CD4-positive, CD25-positive, alpha-beta regulatory T cell (primary cell): Measurements from ENCODE around the gene IL36RN. TPM values are rescaled to one million over a fixed set of nuclear protein-coding genes. Genes with fewer than 3 reads are reported as not detected.

Experiments used
- ATAC-seq, 2 donors: fragments of 150-1000 bp; cut with Tn5 transposase; one replicate each; pipeline ENCODE4 v1.10.0; 2021; ENCODE audit warnings: low read depth in 2 of 2, moderate number of reproducible peaks in 2 of 2, moderate library complexity in 1 of 2
- DNase-seq, 3 donors: peaks; one replicate each; pipeline versions ENCODE4 v3.0.0 to v3.0.0-alpha.2; 2012 to 2022; ENCODE audit warnings: mixed read lengths in 1 of 3
- H3K27ac ChIP-seq: one replicate; pipeline ENCODE4 v1.7.0; 2013; ENCODE audit warnings: mild to moderate bottlenecking, low read length; ENCODE audit not compliant: insufficient read depth, poor library complexity, severe bottlenecking
- H3K27me3 ChIP-seq: one replicate; pipeline ENCODE4 v1.7.0; 2013; ENCODE audit warnings: low read length; ENCODE audit not compliant: control insufficient read depth, insufficient read depth
- H3K36me3 ChIP-seq: one replicate; pipeline ENCODE4 v1.7.0; 2013; ENCODE audit warnings: mild to moderate bottlenecking, low read length, moderate library complexity; ENCODE audit not compliant: control insufficient read depth, insufficient read depth
- H3K4me1 ChIP-seq: 2 replicates; pipeline ENCODE4 v1.7.0; 2013; ENCODE audit warnings: mild to moderate bottlenecking, low read length; ENCODE audit not compliant: insufficient read depth, control insufficient read depth, poor library complexity, severe bottlenecking
- H3K4me3 ChIP-seq: one replicate; pipeline ENCODE4 v1.7.0; 2013; ENCODE audit warnings: low read depth, mild to moderate bottlenecking, low read length, moderate library complexity
- H3K9me3 ChIP-seq, 2 experiments: 1 replicate in 1 of 2; 2 replicates in 1 of 2; pipeline ENCODE4 v1.7.0; 2013; ENCODE audit warnings: low read length in 2 of 2, mild to moderate bottlenecking in 1 of 2, moderate library complexity in 1 of 2; ENCODE audit not compliant: control insufficient read depth in 2 of 2
- H3K27ac Mint-ChIP-seq, 3 donors: one replicate each; pipeline ENCODE4 v1.8.0; 2020 to 2022; ENCODE audit warnings: mild to moderate bottlenecking in 3 of 3, mixed read lengths in 3 of 3, moderate library complexity in 2 of 3
- H3K27me3 Mint-ChIP-seq: one replicate; pipeline ENCODE4 v1.8.0; 2022; ENCODE audit warnings: mild to moderate bottlenecking, mixed read lengths
- H3K36me3 Mint-ChIP-seq: one replicate; pipeline ENCODE4 v1.8.0; 2020; ENCODE audit warnings: mixed read lengths
- H3K4me1 Mint-ChIP-seq, 4 donors: one replicate each; pipeline ENCODE4 v1.8.0; 2020 to 2022; ENCODE audit warnings: mixed read lengths in 4 of 4, mild to moderate bottlenecking in 1 of 4
- H3K4me3 Mint-ChIP-seq, 4 donors: one replicate each; pipeline ENCODE4 v1.8.0; 2020 to 2022; ENCODE audit warnings: mild to moderate bottlenecking in 4 of 4, mixed read lengths in 4 of 4, moderate library complexity in 3 of 4
- H3K9me3 Mint-ChIP-seq, 7 donors: one replicate each; pipeline ENCODE4 v1.8.0; 2020 to 2022; ENCODE audit warnings: mixed read lengths in 7 of 7, mild to moderate bottlenecking in 3 of 7, moderate library complexity in 2 of 7
- polyA plus RNA-seq, 4 donors: library from polyadenylated mRNA; unstranded; fragments of 300-500 nt; fragmentation: Illumina TruSeq; gene quantifications; one replicate each; pipeline ENCODE4 v1.2.3, GENCODE V29; 2021
- total RNA-seq: library from RNA; stranded (reverse); gene quantifications from one replicate; pipeline ENCODE4 v1.2.3, GENCODE V29; 2022

IL36RN gene
- total and polyA plus RNA-seq, 5 donors from 2014 or later, result not detected

- peaks cover 2% of the 10 kb centered on the region for H3K27me3 Mint-ChIP-seq
- no peaks in the 10 kb centered on the region for H3K9me3 ChIP-seq
- ATAC-seq, result no peak
- no peaks in the 10 kb centered on the region for H3K27me3 ChIP-seq
- peak overlapping the region in 2 of 3 donors; percentile 51 to 74 for H3K27ac Mint-ChIP-seq
- H3K27ac ChIP-seq, result no peak overlapping the region
- no peak overlapping the region for H3K4me3 Mint-ChIP-seq
- peaks cover 3% of the 10 kb centered on the region for H3K36me3 Mint-ChIP-seq
- peaks cover 0 to 10% (median 2%) of the 10 kb centered on the region in 7 donors for H3K9me3 Mint-ChIP-seq
- H3K4me3 ChIP-seq, result no peak overlapping the region
- no peaks in the 10 kb centered on the region for H3K36me3 ChIP-seq
- H3K4me1 Mint-ChIP-seq, result peaks cover 0 to 4% (median 0%) of the 10 kb centered on the region in 4 donors
- no peaks in the 10 kb centered on the region for H3K4me1 ChIP-seq
- no peak for DNase-seq
These were observed 1.4 kb downstream of the IL36RN start for GRCh38 chr2:113060396-113060795.

DNA sequence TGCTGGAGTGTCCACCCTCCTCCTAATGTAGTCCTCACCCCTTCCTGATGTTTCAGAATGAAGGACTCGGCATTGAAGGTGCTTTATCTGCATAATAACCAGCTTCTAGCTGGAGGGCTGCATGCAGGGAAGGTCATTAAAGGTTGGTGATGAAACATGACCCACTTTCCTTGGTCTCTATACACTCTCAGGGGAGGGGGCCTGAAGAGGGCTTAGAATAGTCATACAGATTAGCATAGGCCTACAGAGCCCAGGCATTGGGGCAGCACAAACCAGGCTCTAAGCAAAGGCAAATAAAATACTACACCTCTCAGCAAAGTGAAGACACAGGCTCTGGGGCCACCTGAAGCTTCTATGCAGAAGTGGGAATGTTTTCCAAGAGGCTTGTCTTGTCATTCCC lies 1.8 kb downstream of the IL36RN start:
- H3K4me3 ChIP-seq, result no peak overlapping the region
- no peak overlapping the region for H3K27ac Mint-ChIP-seq
- H3K4me1 Mint-ChIP-seq, result peaks cover 0 to 4% (median 0%) of the 10 kb centered on the region in 4 donors
- H3K27me3 ChIP-seq, result no peaks in the 10 kb centered on the region
- no peaks in the 10 kb centered on the region for H3K9me3 ChIP-seq
- no peak overlapping the region for H3K27ac ChIP-seq
- no peaks in the 10 kb centered on the region for H3K4me1 ChIP-seq
- no peak overlapping the region for H3K4me3 Mint-ChIP-seq
- peaks cover 3% of the 10 kb centered on the region for H3K36me3 Mint-ChIP-seq
- no peaks in the 10 kb centered on the region for H3K36me3 ChIP-seq
- ATAC-seq, result no peak
- DNase-seq, result no peak
- peaks cover 0 to 6% (median 2%) of the 10 kb centered on the region in 7 donors for H3K9me3 Mint-ChIP-seq
- no peaks in the 10 kb centered on the region for H3K27me3 Mint-ChIP-seq

DNA sequence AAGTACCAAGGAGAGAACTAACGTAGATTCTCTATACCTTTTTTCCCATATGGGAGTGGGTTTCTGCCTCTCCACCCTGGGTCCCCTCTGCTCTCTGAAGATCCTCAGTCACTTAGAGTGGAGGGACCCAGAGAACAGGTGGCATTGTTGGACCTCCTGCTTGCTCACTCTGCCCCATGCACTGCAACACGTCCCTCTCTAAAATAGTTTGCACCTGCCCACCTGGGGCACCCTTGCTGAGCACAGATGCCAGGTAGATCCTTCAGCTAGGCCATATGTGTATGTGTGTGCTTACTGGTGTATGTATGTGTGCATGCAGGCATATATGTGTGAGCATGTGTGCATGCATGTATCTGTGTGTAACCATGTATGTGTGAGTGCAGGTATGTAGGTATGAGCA lies 2.2 kb downstream of the IL36RN start:
- Mint-ChIP-seq H3K27me3 (no peaks in the 10 kb centered on the region), H3K4me1 (peaks cover 0 to 4% (median 0%) of the 10 kb centered on the region in 4 donors), H3K27ac (peak overlapping the region in 1 of 3 donors; percentile 27), H3K36me3 (peaks cover 3% of the 10 kb centered on the region), H3K9me3 (peaks cover 0 to 2% (median 0%) of the 10 kb centered on the region in 7 donors), H3K4me3 (no peak overlapping the region)
- H3K36me3 ChIP-seq, result no peaks in the 10 kb centered on the region
- no peak overlapping the region for H3K27ac ChIP-seq
- H3K27me3 ChIP-seq, result no peaks in the 10 kb centered on the region
- H3K9me3 ChIP-seq, result no peaks in the 10 kb centered on the region
- DNase-seq (no peak), ATAC-seq (no peak)
- no peaks in the 10 kb centered on the region for H3K4me1 ChIP-seq
- H3K4me3 ChIP-seq, result no peak overlapping the region

DNA sequence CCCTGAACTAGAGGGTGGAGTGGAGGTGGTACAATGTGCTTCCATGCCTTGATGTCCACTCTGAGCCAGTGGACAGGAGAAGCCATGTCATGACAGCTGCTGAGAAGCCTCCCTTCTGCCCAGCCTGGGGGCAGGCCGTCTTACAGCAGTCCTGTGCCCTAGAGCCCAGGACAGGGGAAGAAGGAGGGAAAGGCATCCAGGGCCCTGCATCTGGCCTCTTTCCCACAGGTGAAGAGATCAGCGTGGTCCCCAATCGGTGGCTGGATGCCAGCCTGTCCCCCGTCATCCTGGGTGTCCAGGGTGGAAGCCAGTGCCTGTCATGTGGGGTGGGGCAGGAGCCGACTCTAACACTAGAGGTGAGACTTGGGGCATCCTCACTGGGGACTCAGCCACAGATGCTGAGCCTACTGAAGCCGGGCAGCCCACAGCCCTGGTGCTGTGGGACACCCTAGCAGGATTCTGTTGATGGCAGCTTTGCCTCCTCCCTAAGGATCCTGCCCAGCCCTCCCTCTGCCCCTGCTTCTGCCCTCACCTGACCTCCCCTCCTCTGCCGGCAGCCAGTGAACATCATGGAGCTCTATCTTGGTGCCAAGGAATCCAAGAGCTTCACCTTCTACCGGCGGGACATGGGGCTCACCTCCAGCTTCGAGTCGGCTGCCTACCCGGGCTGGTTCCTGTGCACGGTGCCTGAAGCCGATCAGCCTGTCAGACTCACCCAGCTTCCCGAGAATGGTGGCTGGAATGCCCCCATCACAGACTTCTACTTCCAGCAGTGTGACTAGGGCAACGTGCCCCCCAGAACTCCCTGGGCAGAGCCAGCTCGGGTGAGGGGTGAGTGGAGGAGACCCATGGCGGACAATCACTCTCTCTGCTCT lies 3.1 kb downstream of the IL36RN start:
- H3K9me3 Mint-ChIP-seq, result peaks cover 0 to 3% (median 0%) of the 10 kb centered on the region in 7 donors
- no peaks in the 10 kb centered on the region for H3K36me3 ChIP-seq
- peak overlapping the region in 1 of 3 donors; percentile 27 for H3K27ac Mint-ChIP-seq
- H3K4me1 ChIP-seq, result no peaks in the 10 kb centered on the region
- DNase-seq, result no peak
- no peak for ATAC-seq
- H3K27ac ChIP-seq, result no peak overlapping the region
- no peaks in the 10 kb centered on the region for H3K27me3 Mint-ChIP-seq
- H3K4me3 ChIP-seq, result no peak overlapping the region
- H3K27me3 ChIP-seq, result no peaks in the 10 kb centered on the region
- no peak overlapping the region for H3K4me3 Mint-ChIP-seq
- no peaks in the 10 kb centered on the region for H3K9me3 ChIP-seq
- peaks cover 0 to 4% (median 0%) of the 10 kb centered on the region in 4 donors for H3K4me1 Mint-ChIP-seq
- no peaks in the 10 kb centered on the region for H3K36me3 Mint-ChIP-seq

DNA sequence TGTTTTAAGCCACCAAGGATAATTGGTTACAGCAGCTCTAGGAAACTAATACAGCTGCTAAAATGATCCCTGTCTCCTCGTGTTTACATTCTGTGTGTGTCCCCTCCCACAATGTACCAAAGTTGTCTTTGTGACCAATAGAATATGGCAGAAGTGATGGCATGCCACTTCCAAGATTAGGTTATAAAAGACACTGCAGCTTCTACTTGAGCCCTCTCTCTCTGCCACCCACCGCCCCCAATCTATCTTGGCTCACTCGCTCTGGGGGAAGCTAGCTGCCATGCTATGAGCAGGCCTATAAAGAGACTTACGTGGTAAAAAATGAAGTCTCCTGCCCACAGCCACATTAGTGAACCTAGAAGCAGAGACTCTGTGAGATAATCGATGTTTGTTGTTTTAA lies 5.3 kb downstream of the IL36RN start:
- Mint-ChIP-seq H3K27ac (no peak overlapping the region), H3K27me3 (no peaks in the 10 kb centered on the region), H3K4me1 (peaks cover 0 to 4% (median 0%) of the 10 kb centered on the region in 4 donors), H3K9me3 (peaks cover 0 to 3% (median 0%) of the 10 kb centered on the region in 7 donors), H3K4me3 (no peak overlapping the region), H3K36me3 (no peaks in the 10 kb centered on the region)
- Histone ChIP-seq H3K27me3 (no peaks in the 10 kb centered on the region), H3K27ac (no peak overlapping the region), H3K36me3 (no peaks in the 10 kb centered on the region), H3K4me1 (no peaks in the 10 kb centered on the region), H3K4me3 (no peak overlapping the region), H3K9me3 (no peaks in the 10 kb centered on the region)
- DNase-seq, result no peak
- no peak for ATAC-seq

DNA sequence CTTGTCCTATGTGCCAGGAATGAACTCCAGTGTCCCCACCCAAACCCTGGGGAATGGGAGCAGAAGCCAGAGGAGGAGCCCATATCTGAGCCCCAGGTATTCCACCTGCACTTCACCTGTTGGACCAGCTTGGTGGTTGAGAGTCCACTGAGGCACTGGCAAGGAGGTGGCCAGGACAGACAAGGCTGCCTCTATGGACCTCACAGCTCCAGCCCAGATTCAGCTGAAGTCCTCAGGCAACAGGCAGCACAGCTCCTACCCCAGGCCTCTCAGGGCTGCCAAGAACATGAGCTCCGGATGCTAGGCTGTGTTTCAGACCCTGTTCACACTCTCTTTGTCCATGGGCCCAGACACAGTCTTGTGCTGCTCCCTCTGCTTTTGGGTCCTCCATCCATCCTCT lies 5.9 kb downstream of the IL36RN start:
- no peak overlapping the region for H3K4me3 Mint-ChIP-seq
- H3K9me3 Mint-ChIP-seq, result peaks cover 0 to 2% (median 0%) of the 10 kb centered on the region in 7 donors
- ATAC-seq, result no peak

DNA sequence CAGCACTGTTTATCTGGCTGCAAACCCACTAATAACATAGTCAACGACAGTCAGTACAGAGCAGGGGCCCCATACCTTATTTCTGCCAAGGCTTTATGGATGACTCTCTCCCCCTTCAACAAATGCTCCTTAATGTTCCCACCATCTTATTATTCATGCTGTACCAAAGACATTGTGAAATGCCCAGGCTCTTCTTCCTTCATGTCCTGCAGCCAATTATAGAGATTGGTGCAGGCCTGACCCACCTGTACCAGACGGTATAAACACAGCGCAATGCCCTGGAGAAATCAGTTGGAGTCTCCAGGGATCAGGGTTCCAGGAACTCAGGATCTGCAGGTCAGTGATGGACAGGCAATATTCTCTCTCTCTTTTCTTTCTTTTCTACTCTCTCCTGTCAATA lies 8.7 kb downstream of the IL36RN start, which contains the start of gene IL1F10:
Gene IL1F10, plus strand, starts transcription at position 290 of the 400 bp plus-strand sequence. CDS start 4,769 bp downstream, outside the sequence.
- Histone ChIP-seq H3K27ac (no peak within 1 kb of the TSS), H3K4me1 (no peaks in the 10 kb centered on the region), H3K9me3 (no peaks in the 10 kb centered on the region), H3K27me3 (no peaks in the 10 kb centered on the region), H3K36me3 (no peaks in the 10 kb centered on the region), H3K4me3 (no peak within 1 kb of the TSS)
- ATAC-seq, result no peak
- Mint-ChIP-seq H3K27ac (no peak within 1 kb of the TSS), H3K4me1 (no peaks in the 10 kb centered on the region), H3K27me3 (peaks cover 5% of the 10 kb centered on the region), H3K36me3 (no peaks in the 10 kb centered on the region), H3K4me3 (no peak within 1 kb of the TSS), H3K9me3 (peaks cover 0 to 2% (median 0%) of the 10 kb centered on the region in 7 donors)
- DNase-seq, result no peak

More for the DNA sequence above, 5.9 kb downstream of the IL36RN start:
- H3K9me3 ChIP-seq, result no peaks in the 10 kb centered on the region
- H3K27ac ChIP-seq, result no peak overlapping the region
- Mint-ChIP-seq H3K36me3 (no peaks in the 10 kb centered on the region), H3K27me3 (peaks cover 4% of the 10 kb centered on the region), H3K27ac (no peak overlapping the region), H3K4me1 (peaks cover 0 to 4% (median 0%) of the 10 kb centered on the region in 4 donors)
- DNase-seq, result no peak
- H3K36me3 ChIP-seq, result no peaks in the 10 kb centered on the region
- no peak overlapping the region for H3K4me3 ChIP-seq
- H3K27me3 ChIP-seq, result no peaks in the 10 kb centered on the region
- H3K4me1 ChIP-seq, result no peaks in the 10 kb centered on the region
